ENCODE measurements around the gene ZNF142. TPM values are rescaled to one million over a fixed set of nuclear protein-coding genes. Genes with fewer than 3 reads are reported as not detected.

Gene ZNF142
- total RNA-seq, 1 experiment from 2014 or later: 14.8 TPM

GRCh38 chr2:218635719-218636118 is 23.7 kb downstream of the ZNF142 start:
- peaks cover 25% of the 10 kb centered on the region for H3K36me3 ChIP-seq (replicated peaks; ENCODE audit: control insufficient read depth, insufficient read depth, low read length)
- H3K4me3 ChIP-seq (ENCODE audit: insufficient read depth, low read depth, low read length): no peak overlapping the region
- DNase-seq: no peak
- H3K27me3 ChIP-seq (ENCODE audit: control insufficient read depth, insufficient read depth, low read length): no peaks in the 10 kb centered on the region

GRCh38 chr2:218631837-218632236 is 27.6 kb downstream of the ZNF142 start:
- Histone ChIP-seq H3K36me3 (replicated peaks; ENCODE audit: control insufficient read depth, insufficient read depth, low read length) (peaks cover 9% of the 10 kb centered on the region), H3K27me3 (ENCODE audit: control insufficient read depth, insufficient read depth, low read length) (no peaks in the 10 kb centered on the region), H3K4me3 (ENCODE audit: insufficient read depth, low read depth, low read length) (no peak overlapping the region)
- DNase-seq: no peak

DNA sequence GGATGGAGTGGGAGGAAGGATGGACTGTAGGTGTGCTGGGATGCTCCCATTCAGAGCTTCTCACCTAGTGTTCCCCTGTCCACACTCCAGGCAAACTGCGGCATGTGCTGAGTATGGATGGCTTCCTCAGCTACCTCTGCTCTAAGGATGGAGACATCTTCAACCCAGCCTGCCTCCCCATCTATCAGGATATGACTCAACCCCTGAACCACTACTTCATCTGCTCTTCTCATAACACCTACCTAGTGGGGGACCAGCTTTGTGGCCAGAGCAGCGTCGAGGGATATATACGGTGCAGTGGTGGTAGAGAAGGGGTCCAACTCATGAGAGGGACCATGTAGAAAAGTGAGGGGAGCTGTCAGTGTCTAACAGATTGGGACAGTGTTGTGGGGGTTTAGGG is 31.5 kb downstream of the ZNF142 start:
- no peaks in the 10 kb centered on the region for H3K36me3 ChIP-seq (replicated peaks; ENCODE audit: control insufficient read depth, insufficient read depth, low read length)
- H3K4me3 ChIP-seq (ENCODE audit: insufficient read depth, low read depth, low read length): no peak overlapping the region
- H3K27me3 ChIP-seq (ENCODE audit: control insufficient read depth, insufficient read depth, low read length): no peaks in the 10 kb centered on the region
- no peak for DNase-seq

DNA sequence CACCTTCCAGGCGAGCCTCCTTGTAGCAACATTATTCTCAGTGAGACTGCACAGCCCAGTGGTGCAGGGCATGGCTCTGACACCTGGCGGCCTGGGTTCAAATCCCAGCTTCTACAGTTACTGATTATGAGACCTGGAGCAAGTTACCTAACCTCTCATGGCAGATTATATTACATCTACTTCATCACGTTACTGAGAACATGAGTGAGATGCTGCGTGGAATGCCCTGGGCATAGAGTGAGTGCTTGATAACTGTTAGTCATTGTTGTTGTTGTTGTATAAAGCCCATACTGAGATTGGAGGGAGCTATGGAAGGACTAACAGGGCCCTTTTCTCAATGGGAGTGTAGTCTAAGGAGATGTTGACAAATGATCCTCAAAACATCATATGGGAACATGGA is 33.1 kb downstream of the ZNF142 start:
- DNase-seq: no peak
- no peaks in the 10 kb centered on the region for H3K36me3 ChIP-seq (replicated peaks; ENCODE audit: control insufficient read depth, insufficient read depth, low read length)
- H3K27me3 ChIP-seq (ENCODE audit: control insufficient read depth, insufficient read depth, low read length): no peaks in the 10 kb centered on the region
- no peak overlapping the region for H3K4me3 ChIP-seq (ENCODE audit: insufficient read depth, low read depth, low read length)

GRCh38 chr2:218623366-218623705 is 36.1 kb downstream of the ZNF142 start:
- DNase-seq: no peak
- Histone ChIP-seq H3K4me3 (ENCODE audit: insufficient read depth, low read depth, low read length) (no peak overlapping the region), H3K36me3 (replicated peaks; ENCODE audit: control insufficient read depth, insufficient read depth, low read length) (no peaks in the 10 kb centered on the region), H3K27me3 (ENCODE audit: control insufficient read depth, insufficient read depth, low read length) (no peaks in the 10 kb centered on the region)

DNA sequence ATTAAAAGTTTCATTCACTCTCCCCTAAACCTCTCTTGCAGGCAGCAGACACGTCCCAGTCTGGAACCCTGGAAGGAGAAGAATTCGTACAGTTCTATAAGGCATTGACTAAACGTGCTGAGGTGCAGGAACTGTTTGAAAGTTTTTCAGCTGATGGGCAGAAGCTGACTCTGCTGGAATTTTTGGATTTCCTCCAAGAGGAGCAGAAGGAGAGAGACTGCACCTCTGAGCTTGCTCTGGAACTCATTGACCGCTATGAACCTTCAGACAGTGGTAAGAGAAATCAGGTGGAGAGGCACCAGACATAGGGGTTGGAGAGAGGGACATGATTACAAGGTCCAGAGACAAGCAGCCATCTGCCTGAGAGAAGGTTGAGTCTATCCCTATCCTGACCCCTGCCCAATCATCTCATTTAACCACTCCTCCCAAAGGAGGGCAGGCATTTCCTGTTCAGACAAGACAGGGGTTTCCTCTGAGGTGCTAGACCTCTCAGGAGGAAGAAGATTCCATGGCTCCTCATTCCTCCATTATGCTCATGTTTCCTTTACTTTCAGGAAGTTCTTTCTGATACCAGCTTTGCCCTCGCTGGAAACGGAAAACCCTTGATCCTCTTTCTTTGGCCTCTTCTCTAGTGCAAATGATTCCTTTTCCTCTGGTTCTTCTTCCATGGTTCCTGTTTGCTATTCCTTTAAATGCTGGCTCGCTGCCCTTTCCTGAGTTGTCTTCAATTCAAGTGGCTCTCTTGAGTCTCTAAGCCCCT is 36.6 kb downstream of the ZNF142 start:
- peak; percentile 19 for DNase-seq
- Histone ChIP-seq H3K4me3 (ENCODE audit: insufficient read depth, low read depth, low read length) (no peak overlapping the region), H3K36me3 (replicated peaks; ENCODE audit: control insufficient read depth, insufficient read depth, low read length) (no peaks in the 10 kb centered on the region), H3K27me3 (ENCODE audit: control insufficient read depth, insufficient read depth, low read length) (no peaks in the 10 kb centered on the region)

DNA sequence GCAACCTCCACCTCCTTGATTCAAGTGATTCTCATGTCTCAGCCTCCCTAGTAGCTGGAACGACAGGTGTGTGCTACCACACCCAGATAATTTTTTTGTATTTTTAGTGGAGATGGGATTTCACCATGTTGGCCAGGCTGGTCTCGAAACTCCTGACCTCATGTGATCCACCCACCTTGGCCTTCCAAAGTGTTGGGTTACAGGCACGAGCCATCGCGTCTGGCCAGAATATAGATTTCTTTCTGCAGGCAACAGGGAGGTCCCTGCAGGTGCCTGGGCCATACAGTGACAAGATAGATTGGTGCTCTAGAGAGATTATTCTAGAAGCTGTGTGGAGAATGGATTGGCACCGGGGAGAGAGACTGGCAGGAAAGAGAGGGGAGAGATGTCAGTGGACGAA is 38.4 kb downstream of the ZNF142 start:
- no peak overlapping the region for H3K4me3 ChIP-seq (ENCODE audit: insufficient read depth, low read depth, low read length)
- no peaks in the 10 kb centered on the region for H3K36me3 ChIP-seq (replicated peaks; ENCODE audit: control insufficient read depth, insufficient read depth, low read length)
- DNase-seq: no peak
- no peaks in the 10 kb centered on the region for H3K27me3 ChIP-seq (ENCODE audit: control insufficient read depth, insufficient read depth, low read length)

DNA sequence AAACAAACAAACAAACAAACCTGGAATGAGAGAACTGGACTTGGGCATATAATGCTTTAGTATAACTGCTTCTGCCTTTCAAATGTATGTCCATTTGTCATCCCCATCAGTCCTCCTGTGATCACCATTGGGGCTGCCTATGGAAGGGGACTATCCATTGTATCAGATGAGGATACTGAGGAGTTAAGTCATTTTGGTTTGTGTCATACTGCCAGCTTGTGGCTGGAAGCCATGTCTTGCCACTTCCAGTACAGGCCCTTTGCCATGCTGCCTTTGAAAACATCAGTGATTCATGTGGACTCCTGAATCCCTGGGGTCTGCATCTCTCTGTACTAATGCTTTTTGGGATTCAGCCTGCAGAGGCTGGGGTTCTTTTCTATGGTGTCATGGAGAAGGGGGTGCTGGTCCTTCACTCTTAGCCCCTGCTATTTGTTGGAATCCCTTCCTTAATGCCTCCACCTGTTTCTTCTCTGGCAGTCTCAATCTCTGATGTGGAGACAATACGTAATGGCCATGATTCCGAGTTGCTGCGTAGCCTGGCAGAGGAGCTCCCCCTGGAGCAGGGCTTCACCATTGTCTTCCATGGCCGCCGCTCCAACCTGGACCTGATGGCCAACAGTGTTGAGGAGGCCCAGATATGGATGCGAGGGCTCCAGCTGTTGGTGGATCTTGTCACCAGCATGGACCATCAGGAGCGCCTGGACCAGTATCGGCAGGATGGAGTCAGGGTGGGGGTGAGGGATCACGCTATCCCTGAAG is 41.1 kb downstream of the ZNF142 start:
- H3K27me3 ChIP-seq (ENCODE audit: control insufficient read depth, insufficient read depth, low read length): no peaks in the 10 kb centered on the region

GRCh38 chr2:218615868-218616315 is 43.5 kb downstream of the ZNF142 start:
- no peak for DNase-seq
- no peak overlapping the region for H3K4me3 ChIP-seq (ENCODE audit: insufficient read depth, low read depth, low read length)
- no peaks in the 10 kb centered on the region for H3K27me3 ChIP-seq (ENCODE audit: control insufficient read depth, insufficient read depth, low read length)
- no peaks in the 10 kb centered on the region for H3K36me3 ChIP-seq (replicated peaks; ENCODE audit: control insufficient read depth, insufficient read depth, low read length)

More for the DNA sequence above, 41.1 kb downstream of the ZNF142 start:
- no peak for DNase-seq
- no peak overlapping the region for H3K4me3 ChIP-seq (ENCODE audit: insufficient read depth, low read depth, low read length)
- H3K36me3 ChIP-seq (replicated peaks; ENCODE audit: control insufficient read depth, insufficient read depth, low read length): no peaks in the 10 kb centered on the region

GRCh38 chr2:218607436-218608115 is 51.8 kb downstream of the ZNF142 start, which contains the start of gene PLCD4:
Gene PLCD4 (plus strand): TSS chr2:218607899. CDS start chr2:218615740, 7,841 bp downstream.
- Histone ChIP-seq H3K27me3 (ENCODE audit: control insufficient read depth, insufficient read depth, low read length) (no peaks in the 10 kb centered on the region), H3K36me3 (replicated peaks; ENCODE audit: control insufficient read depth, insufficient read depth, low read length) (no peaks in the 10 kb centered on the region), H3K4me3 (ENCODE audit: insufficient read depth, low read depth, low read length) (no peak within 1 kb of the TSS)
- DNase-seq: peak; percentile 65

DNA sequence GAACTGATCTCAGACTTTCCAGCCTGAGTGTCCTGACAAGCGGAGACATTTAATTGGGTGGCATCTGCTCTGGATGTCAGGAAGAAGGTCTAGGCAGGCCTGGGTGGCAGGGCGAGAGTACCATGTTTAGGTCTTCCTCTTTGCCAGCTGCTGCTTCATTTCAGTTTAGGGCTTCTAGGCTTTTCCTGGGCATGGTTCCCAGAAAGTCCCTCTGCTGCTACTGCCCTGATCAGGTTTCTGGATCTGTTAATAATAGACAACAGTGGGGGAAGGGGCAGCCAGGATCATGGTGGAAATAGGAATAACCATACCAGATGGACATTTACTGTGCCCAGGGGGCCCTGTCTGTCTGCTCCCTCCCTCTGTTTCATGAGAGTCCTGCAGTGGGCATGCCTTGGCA is 54.0 kb downstream of the ZNF142 start:
- Histone ChIP-seq H3K36me3 (replicated peaks; ENCODE audit: control insufficient read depth, insufficient read depth, low read length) (no peaks in the 10 kb centered on the region), H3K27me3 (ENCODE audit: control insufficient read depth, insufficient read depth, low read length) (no peaks in the 10 kb centered on the region), H3K4me3 (ENCODE audit: insufficient read depth, low read depth, low read length) (no peak overlapping the region)
- DNase-seq: no peak

Other genes with a start within 250 kb of the ZNF142 start
- gene VIL1, start 240.5 kb downstream of the ZNF142 start, total RNA-seq (2014; rRNA removed; shearing (Covaris generic)): 0.07 and 3.0 TPM in 2 replicates
- gene USP37, start 91.3 kb downstream of the ZNF142 start, total RNA-seq (2014; rRNA removed; shearing (Covaris generic)): 12.4 and 14.5 TPM in 2 replicates
- 95.5 and 120 TPM in 2 replicates for gene CNOT9, start 90.8 kb downstream of the ZNF142 start, total RNA-seq (2014; rRNA removed; shearing (Covaris generic))
- not detected in 2 replicates for gene PLCD4, start 51.7 kb downstream of the ZNF142 start, total RNA-seq (2014; rRNA removed; shearing (Covaris generic))
- 31.1 and 32.2 TPM in 2 replicates for gene BCS1L, start 60 bp upstream of the ZNF142 start, total RNA-seq (2014; rRNA removed; shearing (Covaris generic))
- gene RNF25, start 12.4 kb upstream of the ZNF142 start, total RNA-seq (2014; rRNA removed; shearing (Covaris generic)): 40.6 and 55.5 TPM in 2 replicates
- gene STK36, start 12.5 kb upstream of the ZNF142 start, total RNA-seq (2014; rRNA removed; shearing (Covaris generic)): 20.4 and 29.4 TPM in 2 replicates
- 82.1 and 87.6 TPM in 2 replicates for gene TTLL4, start 51.2 kb upstream of the ZNF142 start, total RNA-seq (2014; rRNA removed; shearing (Covaris generic))
- 14.3 and 15.4 TPM in 2 replicates for gene CYP27A1, start 122.5 kb upstream of the ZNF142 start, total RNA-seq (2014; rRNA removed; shearing (Covaris generic))
- gene PRKAG3, start 172.2 kb upstream of the ZNF142 start, total RNA-seq (2014; rRNA removed; shearing (Covaris generic)): not detected in 2 replicates
- not detected in 2 replicates for gene WNT6, start 200.2 kb upstream of the ZNF142 start, total RNA-seq (2014; rRNA removed; shearing (Covaris generic))
- gene WNT10A, start 221.2 kb upstream of the ZNF142 start, total RNA-seq (2014; rRNA removed; shearing (Covaris generic)): 0.33 TPM in 1 of 2 replicates, not detected in the other